IPS-20b (cell line): Measurements from ENCODE around the gene PTGDS.

Experiments
- H3K27ac ChIP-seq: one replicate; pipeline ENCODE4 v1.5.1; 2013; ENCODE audit warnings: low read length
- H3K27me3 ChIP-seq: 2 replicates; pipeline ENCODE4 v1.6.1; 2013; ENCODE audit warnings: mild to moderate bottlenecking, low read length, inconsistent platforms; ENCODE audit not compliant: insufficient read depth
- H3K36me3 ChIP-seq: 2 replicates; pipeline ENCODE4 v1.6.1; 2013; ENCODE audit warnings: low read depth, mild to moderate bottlenecking, inconsistent platforms, low read length, moderate library complexity; ENCODE audit not compliant: insufficient read depth
- H3K4me1 ChIP-seq: 2 replicates; pipeline ENCODE4 v1.6.1; 2013; ENCODE audit warnings: mild to moderate bottlenecking, control low read depth, inconsistent platforms, low read length, moderate library complexity; ENCODE audit not compliant: insufficient read depth
- H3K4me3 ChIP-seq: 2 replicates; pipeline ENCODE4 v1.5.1; 2013; ENCODE audit warnings: mild to moderate bottlenecking, low read length, inconsistent platforms
- H3K9ac ChIP-seq: 2 replicates; pipeline ENCODE4 v1.6.1; 2013; ENCODE audit warnings: low read depth, mild to moderate bottlenecking, inconsistent platforms, low read length, moderate library complexity
- H3K9me3 ChIP-seq: 2 replicates; pipeline ENCODE4 v1.6.1; 2013; ENCODE audit warnings: mild to moderate bottlenecking, low read depth, low read length, inconsistent platforms; ENCODE audit not compliant: insufficient read depth

Gene PTGDS

DNA sequence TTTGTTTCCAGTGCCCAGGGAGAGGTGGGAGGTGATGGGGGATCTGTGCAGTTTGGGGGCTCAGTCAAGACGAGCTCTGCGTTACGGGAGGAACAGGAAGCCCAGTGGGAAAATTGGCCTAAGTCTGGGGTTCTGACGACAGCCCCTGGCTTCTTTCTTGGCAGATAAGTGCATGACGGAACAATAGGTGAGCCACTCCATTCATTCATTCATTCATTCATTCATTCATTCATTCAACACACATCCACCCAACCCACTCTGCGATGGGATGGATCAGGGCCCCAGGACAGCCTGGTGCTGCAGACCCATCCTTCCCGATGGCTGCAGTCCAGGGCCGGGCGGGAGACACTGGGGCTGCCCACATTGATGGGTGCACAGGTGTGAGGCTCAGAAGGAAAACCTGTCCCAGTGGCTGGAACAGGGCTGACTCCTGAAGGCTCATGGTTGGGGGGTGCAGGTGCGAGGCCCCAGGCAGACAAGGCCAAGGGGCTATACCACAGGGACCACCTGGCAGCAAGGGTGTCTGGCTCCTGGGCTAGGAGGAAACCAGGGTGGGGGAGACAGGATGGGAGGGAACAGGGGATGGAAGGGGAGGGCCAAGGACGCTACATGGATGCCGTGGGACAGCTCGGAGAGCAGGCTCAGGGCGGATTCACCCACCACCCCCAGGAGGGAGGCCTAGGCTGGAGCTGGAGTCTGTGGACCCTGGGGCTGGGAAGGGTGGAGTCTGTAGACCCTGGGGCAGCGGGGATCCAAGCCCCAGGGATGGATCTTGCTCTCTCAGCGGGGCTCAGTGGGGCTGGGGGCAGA, 3.6 kb downstream of the PTGDS start:
- Histone ChIP-seq H3K36me3 (no peaks in the 10 kb centered on the region), H3K4me3 (no peak overlapping the region), H3K9me3 (no peaks in the 10 kb centered on the region), H3K27me3 (peaks cover 37% of the 10 kb centered on the region), H3K4me1 (no peaks in the 10 kb centered on the region; the same call in 1 of the 2 replicates), H3K27ac (no peak overlapping the region), H3K9ac (no peak overlapping the region)

DNA sequence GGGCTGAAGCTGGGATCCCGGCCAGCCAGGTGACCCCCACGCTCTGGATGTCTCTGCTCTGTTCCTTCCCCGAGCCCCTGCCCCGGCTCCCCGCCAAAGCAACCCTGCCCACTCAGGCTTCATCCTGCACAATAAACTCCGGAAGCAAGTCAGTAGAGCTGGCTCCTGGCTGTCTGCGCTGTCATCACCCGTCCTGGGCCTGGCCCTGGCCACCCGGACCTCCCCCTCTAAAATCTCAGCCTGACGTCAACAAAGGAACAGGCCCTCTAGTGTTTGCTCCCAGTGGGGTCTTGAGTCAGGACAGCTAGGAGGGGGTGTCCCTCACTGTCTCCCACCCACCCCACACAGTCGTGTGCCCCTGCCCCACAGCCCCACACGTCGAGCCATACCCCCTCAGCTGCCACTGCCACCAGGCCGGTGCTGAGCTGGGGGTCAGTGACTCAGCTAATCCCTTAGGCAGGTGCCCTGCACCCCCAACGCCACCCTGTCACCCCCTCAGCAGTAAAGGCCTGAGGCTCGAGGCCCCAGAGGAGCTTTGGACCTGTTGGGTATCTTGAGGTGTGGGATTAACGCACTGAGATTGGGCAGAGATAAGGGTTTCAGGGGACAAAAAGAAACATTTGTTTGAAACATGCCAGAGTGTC, 4.4 kb downstream of the PTGDS start:
- Histone ChIP-seq H3K4me1 (no peaks in the 10 kb centered on the region; the same call in 1 of the 2 replicates), H3K9me3 (no peaks in the 10 kb centered on the region), H3K27ac (no peak overlapping the region), H3K9ac (no peak overlapping the region), H3K4me3 (no peak overlapping the region), H3K27me3 (peaks cover 43% of the 10 kb centered on the region), H3K36me3 (no peaks in the 10 kb centered on the region)

DNA sequence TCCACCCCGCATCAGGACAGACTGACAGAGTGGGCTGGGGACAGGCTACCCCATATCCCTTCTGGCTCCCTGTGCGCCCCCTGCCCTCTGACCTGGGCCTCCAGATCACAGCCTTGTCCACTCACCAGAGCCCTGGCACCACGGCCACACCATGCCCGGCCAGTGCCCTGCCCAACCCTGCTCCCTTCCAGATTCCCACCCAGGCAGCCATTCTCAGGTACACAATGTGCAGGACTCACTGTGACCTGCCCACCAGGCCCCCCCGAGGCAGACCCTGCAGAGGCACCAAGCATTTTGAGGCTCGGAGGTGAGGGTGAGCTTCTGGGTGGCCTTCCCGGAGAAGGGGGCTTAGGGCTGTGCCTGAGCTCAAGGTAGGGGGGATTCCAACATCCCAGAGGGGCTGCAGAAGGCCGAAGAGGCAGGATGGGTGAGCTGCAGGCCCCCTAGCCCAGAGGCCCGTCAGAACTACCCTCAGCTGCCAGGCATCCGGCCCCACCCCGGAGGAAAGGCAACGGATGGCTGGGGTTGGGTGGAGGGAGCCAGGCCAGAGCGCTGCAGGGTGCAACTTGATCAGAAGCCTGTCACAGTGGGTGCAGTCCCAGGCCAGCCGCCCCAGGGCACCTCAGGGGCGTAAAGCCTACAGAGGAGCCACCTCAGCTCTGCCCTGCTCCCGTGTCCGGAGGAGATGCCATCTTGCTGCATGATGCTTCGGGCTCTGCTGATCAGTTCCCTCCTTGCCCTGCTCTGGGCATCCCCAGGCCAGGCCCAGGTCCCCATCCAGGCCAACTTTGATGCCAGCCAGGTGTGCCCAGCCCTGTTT, 5.1 kb downstream of the PTGDS start, which contains the start of gene LCNL1:
Gene LCNL1, plus strand, starts transcription at position 762 of the 820 bp plus-strand sequence. CDS start 594 bp downstream, outside the sequence.
- peaks cover 41% of the 10 kb centered on the region for H3K27me3 ChIP-seq
- H3K9ac ChIP-seq: no peak within 1 kb of the TSS
- H3K27ac ChIP-seq: no peak within 1 kb of the TSS
- no peaks in the 10 kb centered on the region; the same call in 1 of the 2 replicates for H3K4me1 ChIP-seq
- no peaks in the 10 kb centered on the region for H3K36me3 ChIP-seq
- no peaks in the 10 kb centered on the region for H3K9me3 ChIP-seq
- H3K4me3 ChIP-seq: no peak within 1 kb of the TSS

DNA sequence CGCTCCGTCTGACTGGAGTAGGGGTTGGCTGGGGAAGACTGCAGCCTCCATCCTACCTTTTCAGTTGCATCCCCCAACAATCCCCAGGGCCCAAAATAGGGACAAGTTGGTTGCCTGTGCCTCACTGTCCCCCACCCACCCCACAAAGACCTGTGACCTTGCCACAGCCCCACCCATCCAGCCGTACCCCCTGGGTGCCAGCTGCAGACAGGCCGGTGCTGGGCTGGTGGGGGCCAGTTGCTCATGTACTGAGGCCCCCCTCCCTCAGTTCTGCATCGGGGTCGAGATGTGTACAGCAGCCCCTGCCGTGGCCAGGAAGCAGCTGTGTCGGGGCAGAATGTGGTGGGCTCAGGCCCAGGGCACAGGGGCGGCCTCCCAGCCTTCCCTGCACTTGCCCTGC, 5.9 kb downstream of the PTGDS start:
- Histone ChIP-seq H3K9ac (no peak overlapping the region), H3K27me3 (peaks cover 37% of the 10 kb centered on the region), H3K4me1 (no peaks in the 10 kb centered on the region; the same call in 1 of the 2 replicates), H3K36me3 (no peaks in the 10 kb centered on the region), H3K4me3 (no peak overlapping the region), H3K27ac (no peak overlapping the region), H3K9me3 (no peaks in the 10 kb centered on the region)

DNA sequence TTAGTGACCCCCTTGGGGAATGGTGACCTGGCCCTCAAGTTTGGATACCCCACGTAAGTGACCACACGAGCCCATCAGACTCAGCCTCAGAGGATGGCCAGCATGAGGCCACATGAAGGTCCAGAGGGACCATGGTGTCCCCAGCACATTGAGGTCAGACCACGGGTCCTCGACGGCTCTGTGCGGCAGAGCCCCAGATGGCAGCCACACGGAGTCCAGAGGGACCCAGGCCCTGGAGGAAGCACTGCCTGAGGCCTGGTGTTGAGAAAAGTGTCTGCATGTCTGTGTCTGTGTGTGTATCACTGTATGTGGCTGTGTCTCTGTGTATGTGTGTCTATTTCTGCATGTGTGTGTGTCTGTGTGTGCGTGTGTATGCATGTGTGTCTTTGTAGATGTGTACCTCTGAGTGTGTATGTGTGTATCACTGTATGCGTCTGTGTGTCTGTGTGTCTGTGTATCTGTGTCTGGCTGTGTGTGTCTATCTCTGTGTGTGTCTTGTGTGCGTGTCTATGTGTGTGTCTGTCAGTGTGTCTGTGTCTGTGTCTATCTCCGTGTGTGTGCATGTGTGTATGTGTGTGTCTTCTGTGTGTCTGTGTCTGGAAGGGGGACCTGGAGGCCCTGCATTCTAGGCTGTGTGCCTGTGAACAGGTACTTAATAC, 6.5 kb downstream of the PTGDS start:
- peaks cover 37% of the 10 kb centered on the region for H3K27me3 ChIP-seq
- no peak overlapping the region for H3K27ac ChIP-seq
- no peak overlapping the region for H3K4me3 ChIP-seq
- H3K4me1 ChIP-seq: no peaks in the 10 kb centered on the region; the same call in 1 of the 2 replicates
- H3K36me3 ChIP-seq: no peaks in the 10 kb centered on the region
- no peaks in the 10 kb centered on the region for H3K9me3 ChIP-seq
- H3K9ac ChIP-seq: no peak overlapping the region

DNA sequence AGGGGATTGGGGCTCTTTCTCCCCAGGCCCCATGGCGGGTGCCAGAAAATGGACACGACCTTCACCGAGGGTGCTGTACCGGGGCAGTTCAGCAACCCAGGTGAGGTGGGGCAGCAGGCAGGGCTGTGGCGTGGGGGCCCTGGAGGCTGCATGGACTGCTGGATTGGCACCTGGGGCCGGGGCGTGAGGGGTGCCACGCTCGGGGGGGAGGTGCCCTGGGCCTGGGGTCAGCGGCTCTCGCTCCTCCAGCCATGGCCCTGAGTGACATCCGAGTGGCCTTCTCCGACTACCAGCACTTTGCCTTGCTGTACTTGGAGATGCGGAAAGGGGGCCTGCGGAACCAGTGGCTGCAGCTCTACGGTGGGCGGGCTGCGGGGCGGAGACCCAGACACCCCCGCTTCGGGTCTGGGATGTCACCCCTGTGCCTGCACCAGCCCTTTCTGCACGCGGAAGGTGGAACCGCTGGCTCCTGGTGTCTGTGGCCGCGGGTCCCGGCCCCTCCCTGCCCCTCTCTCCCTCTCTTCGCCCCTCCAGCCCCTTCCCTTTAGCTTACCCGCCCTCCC, 7.2 kb downstream of the PTGDS start:
- Histone ChIP-seq H3K27me3 (peaks cover 37% of the 10 kb centered on the region), H3K9ac (no peak overlapping the region), H3K36me3 (no peaks in the 10 kb centered on the region), H3K4me3 (peak overlapping the region; percentile 45; the same call in 1 of the 2 replicates), H3K9me3 (no peaks in the 10 kb centered on the region), H3K27ac (no peak overlapping the region), H3K4me1 (no peaks in the 10 kb centered on the region)

DNA sequence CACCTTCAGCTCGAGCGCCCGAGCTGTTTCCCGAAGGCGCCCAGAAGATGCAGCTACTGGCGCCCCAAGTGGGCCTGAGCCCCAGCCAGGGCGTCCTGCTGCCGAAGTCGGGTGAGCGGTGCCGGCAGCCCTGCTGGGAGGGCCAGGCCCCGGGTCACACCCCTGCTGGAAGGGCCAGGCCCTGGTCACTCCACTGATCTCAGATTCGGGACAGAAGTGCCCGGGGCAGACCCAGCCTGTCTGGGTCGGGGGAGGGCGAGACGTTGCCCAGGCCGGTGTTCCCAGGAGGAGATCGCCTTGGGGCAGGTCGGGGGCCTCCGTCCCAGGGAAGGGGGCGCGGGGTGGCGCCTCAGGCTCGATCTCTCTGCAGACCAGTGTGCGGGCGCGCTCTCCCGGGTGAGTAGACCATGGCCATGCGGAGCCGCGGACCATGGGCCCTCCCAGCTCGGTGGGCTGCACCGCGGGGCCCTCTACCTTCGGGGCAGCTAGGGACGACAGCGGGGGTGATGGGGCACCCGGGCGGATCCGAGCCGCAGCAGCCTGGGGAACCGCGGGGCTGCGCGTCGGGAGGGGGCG, 7.8 kb downstream of the PTGDS start:
- Histone ChIP-seq H3K4me3 (peak overlapping the region; percentile 45; the same call in 1 of the 2 replicates), H3K27me3 (peaks cover 37% of the 10 kb centered on the region), H3K27ac (no peak overlapping the region), H3K4me1 (no peaks in the 10 kb centered on the region), H3K9ac (no peak overlapping the region), H3K9me3 (no peaks in the 10 kb centered on the region), H3K36me3 (no peaks in the 10 kb centered on the region)

DNA sequence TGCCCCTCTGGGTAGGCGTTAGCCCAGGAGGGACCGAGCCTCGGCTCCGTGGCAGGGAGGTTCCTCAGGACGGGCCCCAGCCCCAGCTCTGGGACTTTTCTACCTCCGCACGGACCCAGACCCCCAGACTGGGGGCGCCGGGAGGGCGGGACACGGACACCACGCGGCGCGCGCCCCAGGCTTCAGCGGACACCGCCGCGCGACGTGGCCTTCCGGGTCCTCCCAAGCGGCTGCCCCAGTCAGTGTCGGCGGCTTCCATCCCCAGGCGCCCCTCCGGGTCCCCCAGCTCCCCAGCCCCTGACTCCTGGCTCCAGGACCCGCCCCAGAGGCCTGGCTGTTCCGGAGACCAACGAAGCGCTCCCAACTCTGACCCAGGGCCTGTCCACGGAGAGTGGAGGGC, 8.5 kb downstream of the PTGDS start:
- no peak overlapping the region; the same call in 1 of the 2 replicates for H3K4me3 ChIP-seq

DNA sequence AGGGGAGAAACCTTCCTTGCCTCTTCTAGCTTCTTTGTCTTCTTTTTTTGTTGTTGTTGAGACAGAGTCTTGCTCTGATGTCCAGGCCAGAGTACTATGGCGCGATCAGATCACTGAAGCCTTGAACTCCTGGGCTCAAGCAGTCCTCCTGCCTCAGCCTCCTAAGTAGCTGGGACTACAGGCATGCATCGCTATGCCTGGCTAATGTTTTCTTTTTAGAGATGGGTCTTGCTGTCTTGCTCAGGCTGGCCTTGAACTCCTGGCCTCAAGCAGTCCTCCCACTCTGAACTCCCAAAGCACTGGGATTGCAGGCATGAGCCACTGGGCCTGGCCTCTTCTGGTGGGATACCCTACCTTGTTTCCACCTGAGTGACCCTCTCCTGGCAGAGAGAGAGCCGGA, 11.6 kb downstream of the PTGDS start:
- H3K9me3 ChIP-seq: no peaks in the 10 kb centered on the region
- H3K27ac ChIP-seq: no peak overlapping the region
- peaks cover 2% of the 10 kb centered on the region; the same call in 1 of the 2 replicates for H3K36me3 ChIP-seq
- no peaks in the 10 kb centered on the region for H3K4me1 ChIP-seq
- H3K9ac ChIP-seq: no peak overlapping the region
- no peak overlapping the region for H3K4me3 ChIP-seq
- peaks cover 47% of the 10 kb centered on the region for H3K27me3 ChIP-seq

More for the DNA sequence above, 8.5 kb downstream of the PTGDS start:
- Histone ChIP-seq H3K9me3 (no peaks in the 10 kb centered on the region), H3K27me3 (peaks cover 45% of the 10 kb centered on the region), H3K27ac (no peak overlapping the region), H3K4me1 (no peaks in the 10 kb centered on the region), H3K36me3 (no peaks in the 10 kb centered on the region), H3K9ac (no peak overlapping the region)

DNA sequence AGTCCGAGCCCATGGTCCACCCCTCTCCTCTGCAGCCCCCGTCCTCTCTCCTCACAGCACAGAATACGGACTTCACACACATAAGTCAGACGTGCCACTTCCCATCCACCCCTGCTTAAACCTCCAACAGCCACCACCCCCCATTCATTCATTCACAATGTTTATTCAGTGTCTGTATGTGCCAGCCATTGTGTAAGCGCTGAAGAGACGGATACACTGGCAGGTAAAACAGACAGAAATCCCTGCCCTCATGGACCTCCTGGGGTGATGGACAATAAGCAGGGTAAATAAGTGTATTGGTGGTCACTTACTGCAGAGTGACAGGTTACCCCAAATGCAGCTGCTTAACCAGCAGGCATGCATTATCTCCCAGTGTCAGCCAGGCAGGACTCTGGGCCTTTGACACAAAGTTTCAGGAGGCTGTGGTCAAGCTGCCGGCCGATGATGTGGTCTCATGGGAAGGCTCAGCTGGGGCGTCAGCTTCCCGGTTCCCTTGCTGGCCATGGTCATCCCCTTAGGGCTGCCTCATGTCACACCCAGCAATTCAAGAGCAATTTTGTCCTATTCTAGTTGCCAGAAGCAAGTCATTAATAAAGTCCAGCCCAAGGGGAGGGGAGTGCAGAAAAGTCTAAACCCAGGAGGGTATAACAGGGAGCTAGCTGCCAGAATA, 13.1 kb downstream of the PTGDS start:
- Histone ChIP-seq H3K27ac (no peak overlapping the region), H3K9ac (no peak overlapping the region), H3K36me3 (peaks cover 5% of the 10 kb centered on the region; the same call in 1 of the 2 replicates), H3K4me1 (no peaks in the 10 kb centered on the region), H3K4me3 (no peak overlapping the region), H3K27me3 (peaks cover 32% of the 10 kb centered on the region), H3K9me3 (no peaks in the 10 kb centered on the region)
